GM23338 (cell line): ENCODE results near the gene EPC1. TPM values are rescaled to one million over a fixed set of nuclear protein-coding genes. Genes with fewer than 3 reads are reported as not detected.
A peak's percentile ranks its signal among the peaks of the same experiment; 100 is the strongest.

Experiments used
- ATAC-seq: fragments of 200-7000 bp; cut with Tn5 transposase; 3 replicates; pipeline ENCODE4 v1.9.1; 2020
- DNase-seq: peaks from one replicate; pipeline ENCODE4 v3.0.0-alpha.2; 2015; ENCODE audit warnings: low spot score
- H2AFZ ChIP-seq: fragments of 200-600 bp; sonication (generic); 2 replicates; pipeline ENCODE4 v1.8.0; 2016; ENCODE audit warnings: antibody characterized with exemption, mild to moderate bottlenecking, moderate library complexity
- H3F3A ChIP-seq: fragments of 200-600 bp; sonication (generic); replicated peaks from 2 replicates; pipeline ENCODE4 v1.8.0; 2017; ENCODE audit warnings: antibody characterized with exemption, mixed run types, low read depth
- H3K27ac ChIP-seq: fragments of 200-600 bp; sonication (generic); 2 replicates; pipeline ENCODE4 v1.6.1; 2016; ENCODE audit warnings: low read depth
- H3K27me3 ChIP-seq: fragments of 200-600 bp; sonication (generic); 2 replicates; pipeline ENCODE4 v1.8.0; 2016; ENCODE audit warnings: mild to moderate bottlenecking, mixed run types, moderate library complexity; ENCODE audit not compliant: insufficient read depth
- H3K36me3 ChIP-seq: fragments of 200-600 bp; sonication (generic); 2 replicates; pipeline ENCODE4 v1.8.0; 2016; ENCODE audit warnings: mild to moderate bottlenecking; ENCODE audit not compliant: insufficient read depth
- H3K4me1 ChIP-seq: fragments of 200-600 bp; sonication (generic); 2 replicates; pipeline ENCODE4 v1.8.0; 2016; ENCODE audit warnings: mild to moderate bottlenecking, moderate library complexity; ENCODE audit not compliant: insufficient read depth
- H3K4me2 ChIP-seq: fragments of 200-600 bp; sonication (generic); 2 replicates; pipeline ENCODE4 v1.7.1; 2017; ENCODE audit warnings: mixed run types
- H3K4me3 ChIP-seq: fragments of 200-600 bp; sonication (generic); 2 replicates; pipeline ENCODE4 v1.6.1; 2016; ENCODE audit warnings: mixed run types
- H3K79me2 ChIP-seq: fragments of 200-600 bp; sonication (generic); replicated peaks from 2 replicates; pipeline ENCODE4 v1.8.0; 2017; ENCODE audit warnings: mild to moderate bottlenecking; ENCODE audit not compliant: insufficient read depth
- H3K9me2 ChIP-seq: fragments of 200-600 bp; sonication (generic); 2 replicates; pipeline ENCODE4 v1.8.0; 2017; ENCODE audit not compliant: insufficient read depth
- H4K20me1 ChIP-seq: fragments of 200-600 bp; sonication (generic); replicated peaks from 2 replicates; pipeline ENCODE4 v1.8.0; 2017; ENCODE audit warnings: mild to moderate bottlenecking; ENCODE audit not compliant: insufficient read depth
- H3K27ac Mint-ChIP-seq: 2 replicates; pipeline ENCODE4 v1.8.0; 2020; ENCODE audit warnings: inconsistent platforms, mild to moderate bottlenecking, moderate library complexity, mixed read lengths
- H3K27me3 Mint-ChIP-seq: 3 replicates; pipeline ENCODE4 v1.8.0; 2022; ENCODE audit warnings: low read depth, mild to moderate bottlenecking, moderate library complexity, mixed read lengths, inconsistent platforms; ENCODE audit not compliant: insufficient read depth, poor library complexity
- H3K36me3 Mint-ChIP-seq: 3 replicates; pipeline ENCODE4 v1.8.0; 2021; ENCODE audit warnings: low read depth, mild to moderate bottlenecking, inconsistent platforms, moderate library complexity, mixed read lengths
- H3K4me1 Mint-ChIP-seq: 3 replicates; pipeline ENCODE4 v1.8.0; 2020; ENCODE audit warnings: mild to moderate bottlenecking, inconsistent platforms, mixed read lengths
- H3K4me3 Mint-ChIP-seq: 3 replicates; pipeline ENCODE4 v1.8.0; 2021; ENCODE audit warnings: moderate library complexity, mild to moderate bottlenecking, inconsistent platforms, mixed read lengths
- H3K9me3 Mint-ChIP-seq: 3 replicates; pipeline ENCODE4 v1.8.0; 2020; ENCODE audit warnings: moderate library complexity, mild to moderate bottlenecking, inconsistent platforms, mixed read lengths
- CREB1 ChIP-seq: fragments of 250-450 bp; sonication (Bioruptor Pico); IDR thresholded peaks from 2 replicates; pipeline ENCODE4 v1.5.0; 2020; ENCODE audit warnings: low read depth, mild to moderate bottlenecking, moderate library complexity
- CTCF ChIP-seq, 2 experiments: fragments of 200-600 bp in 1 of 2; sonication (generic) in 1 of 2; conservative IDR thresholded peaks; 2 replicates each; pipeline versions ENCODE4 v1.5.1 to v1.6.1; 2016 to 2017; ENCODE audit warnings: antibody characterized with exemption in 2 of 2, low read depth in 2 of 2, mild to moderate bottlenecking in 2 of 2, moderate library complexity in 1 of 2
- EZH2 ChIP-seq: fragments of 200-600 bp; sonication (generic); IDR thresholded peaks from one replicate; pipeline ENCODE4 v1.8.0; 2017; ENCODE audit warnings: antibody characterized with exemption, mild to moderate bottlenecking, low read depth; ENCODE audit not compliant: unreplicated experiment
- EZH2phosphoT487 ChIP-seq: fragments of 200-600 bp; sonication (generic); IDR thresholded peaks from one replicate; pipeline ENCODE4 v1.8.1; 2018; ENCODE audit warnings: antibody characterized with exemption; ENCODE audit not compliant: unreplicated experiment
- JUNB ChIP-seq: IDR thresholded peaks from one replicate; pipeline ENCODE4 v1.6.1; 2016; ENCODE audit warnings: antibody characterized with exemption; ENCODE audit not compliant: unreplicated experiment
- NANOG ChIP-seq: IDR thresholded peaks from 2 replicates; pipeline ENCODE4 v1.6.1; 2016; ENCODE audit warnings: antibody characterized with exemption, borderline replicate concordance
- POLR2AphosphoS5 ChIP-seq: IDR thresholded peaks from 2 replicates; pipeline ENCODE4 v1.6.1; 2016; ENCODE audit warnings: antibody characterized with exemption, low read depth
- STAT1 ChIP-seq: IDR thresholded peaks from one replicate; pipeline ENCODE4 v1.6.1; 2016; ENCODE audit warnings: antibody characterized with exemption; ENCODE audit not compliant: unreplicated experiment
- ZNF331 ChIP-seq: fragments of 250-450 bp; sonication (Bioruptor Pico); IDR thresholded peaks from 2 replicates; pipeline ENCODE4 v1.5.0; 2020; ENCODE audit warnings: low read depth, mild to moderate bottlenecking, moderate library complexity
- polyA plus RNA-seq: library from polyadenylated mRNA; unstranded; fragments of >200 nt; fragmentation: Nextera tagmentation; extraction: Ambion mirVana; gene quantifications from 2 replicates; pipeline ENCODE4 v1.2.1, GENCODE V29; 2016
- total RNA-seq: library from RNA; depleted of rRNA; stranded (reverse); fragments of >200 nt; shearing (Covaris generic); gene quantifications from 2 replicates; pipeline ENCODE4 v1.2.3, GENCODE V29; 2014
- TF ChIP-seq, protein P1 (sequence below): IDR thresholded peaks from one replicate; pipeline ENCODE4 v1.6.1; 2018; ENCODE audit warnings: antibody characterized with exemption; ENCODE audit not compliant: unreplicated experiment

EPC1 gene
- total and polyA plus RNA-seq, 2 experiments from 2014 or later = 24.1 to 25.9 TPM

DNA sequence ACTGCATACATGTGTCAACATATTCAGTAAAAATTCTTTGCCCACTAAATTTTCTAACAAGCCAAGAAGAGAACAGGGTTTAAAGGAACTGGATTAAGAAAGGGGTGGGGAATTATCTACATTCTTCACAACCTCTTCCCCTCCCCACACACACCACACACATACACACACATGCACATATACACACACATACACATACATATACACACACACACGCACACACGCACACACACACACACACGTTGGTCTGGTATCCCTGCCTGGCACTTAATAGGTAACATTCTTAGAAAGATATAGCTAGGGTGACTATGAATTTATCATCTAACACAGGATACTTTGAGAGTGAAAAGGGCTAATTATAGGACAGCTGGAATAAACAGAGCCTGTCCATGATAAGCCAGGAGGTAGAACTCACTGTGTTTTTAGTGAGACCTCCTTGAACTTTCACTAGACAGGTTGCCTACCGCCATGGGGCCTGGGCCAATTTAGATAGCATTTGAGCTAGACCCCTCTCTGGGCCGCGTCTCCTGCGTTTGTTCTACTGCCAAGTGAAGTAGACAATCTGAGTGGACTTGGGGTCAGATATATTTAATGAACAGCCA lies 33.1 kb upstream of the EPC1 start:
- H3K27me3 Mint-ChIP-seq = no peaks in the 10 kb centered on the region
- H3K4me1 ChIP-seq = no peaks in the 10 kb centered on the region
- no peak for TF ChIP-seq EZH2phosphoT487
- H3F3A ChIP-seq = no peaks in the 10 kb centered on the region
- no peaks in the 10 kb centered on the region for H3K36me3 ChIP-seq
- no peak for DNase-seq
- peaks cover 4% of the 10 kb centered on the region; the same call in 2 of the 3 replicates for H3K4me1 Mint-ChIP-seq
- H3K36me3 Mint-ChIP-seq = no peaks in the 10 kb centered on the region
- H3K9me2 ChIP-seq = no peaks in the 10 kb centered on the region
- H3K4me3 ChIP-seq = peak overlapping the region; percentile 72; the same call in 1 of the 2 replicates
- peak overlapping the region; percentile 64; the same call in 1 of the 2 replicates for H3K27ac ChIP-seq
- no peak overlapping the region for H3K27ac Mint-ChIP-seq
- ATAC-seq = no peak
- peak overlapping the region; percentile 79 for H3K4me2 ChIP-seq
- no peaks in the 10 kb centered on the region for H4K20me1 ChIP-seq
- H3K9me3 Mint-ChIP-seq = no peaks in the 10 kb centered on the region
- peaks cover 33% of the 10 kb centered on the region for H3K79me2 ChIP-seq
- no peaks in the 10 kb centered on the region for H3K27me3 ChIP-seq
- no peak overlapping the region for H3K4me3 Mint-ChIP-seq
- H2AFZ ChIP-seq = no peak overlapping the region

DNA sequence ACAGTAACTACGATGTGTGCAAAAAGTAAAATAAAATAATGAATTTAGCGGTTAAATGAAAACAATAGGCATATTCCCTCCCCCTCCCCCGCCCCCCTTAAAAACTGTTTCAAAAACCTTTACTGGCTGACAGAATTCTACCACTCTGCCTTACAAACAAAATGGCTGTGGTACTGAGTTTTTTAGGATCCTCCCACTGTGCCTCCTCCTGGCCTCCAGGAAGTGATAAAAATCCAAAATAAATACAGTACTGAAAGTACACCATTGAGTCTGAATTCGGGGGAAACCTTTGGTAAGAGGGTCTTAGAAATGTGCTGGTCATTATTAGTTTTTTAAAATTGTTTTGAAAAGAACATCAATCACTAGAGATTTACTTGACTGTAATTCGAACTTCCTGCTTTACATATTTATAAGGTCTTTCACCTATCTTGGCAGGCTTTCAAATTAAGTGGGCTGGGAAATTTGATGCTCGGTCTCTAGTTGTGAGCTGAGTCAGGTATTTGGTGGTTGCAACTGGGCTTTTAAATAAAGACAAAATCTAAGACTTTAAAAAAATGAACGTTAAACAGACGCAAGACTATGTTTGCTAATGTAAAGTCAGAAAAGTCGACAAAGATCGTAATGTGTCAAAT lies 32.5 kb upstream of the EPC1 start:
- Histone ChIP-seq H3K79me2 (peaks cover 40% of the 10 kb centered on the region), H3K9me2 (no peaks in the 10 kb centered on the region), H4K20me1 (no peaks in the 10 kb centered on the region), H3F3A (no peaks in the 10 kb centered on the region), H3K27ac (peak overlapping the region; percentile 64), H3K4me2 (peak overlapping the region; percentile 79), H3K4me3 (peak overlapping the region; percentile 72), H3K36me3 (no peaks in the 10 kb centered on the region), H3K4me1 (no peaks in the 10 kb centered on the region), H2AFZ (no peak overlapping the region), H3K27me3 (no peaks in the 10 kb centered on the region)
- DNase-seq = peak; percentile 69
- no peaks in the 10 kb centered on the region for H3K27me3 Mint-ChIP-seq
- H3K27ac Mint-ChIP-seq = no peak overlapping the region
- peak; percentile 85 for ATAC-seq
- H3K4me1 Mint-ChIP-seq = peaks cover 4% of the 10 kb centered on the region; the same call in 2 of the 3 replicates
- no peaks in the 10 kb centered on the region for H3K9me3 Mint-ChIP-seq
- no peak overlapping the region for H3K4me3 Mint-ChIP-seq
- no peaks in the 10 kb centered on the region for H3K36me3 Mint-ChIP-seq
- TF ChIP-seq, protein P1, sequence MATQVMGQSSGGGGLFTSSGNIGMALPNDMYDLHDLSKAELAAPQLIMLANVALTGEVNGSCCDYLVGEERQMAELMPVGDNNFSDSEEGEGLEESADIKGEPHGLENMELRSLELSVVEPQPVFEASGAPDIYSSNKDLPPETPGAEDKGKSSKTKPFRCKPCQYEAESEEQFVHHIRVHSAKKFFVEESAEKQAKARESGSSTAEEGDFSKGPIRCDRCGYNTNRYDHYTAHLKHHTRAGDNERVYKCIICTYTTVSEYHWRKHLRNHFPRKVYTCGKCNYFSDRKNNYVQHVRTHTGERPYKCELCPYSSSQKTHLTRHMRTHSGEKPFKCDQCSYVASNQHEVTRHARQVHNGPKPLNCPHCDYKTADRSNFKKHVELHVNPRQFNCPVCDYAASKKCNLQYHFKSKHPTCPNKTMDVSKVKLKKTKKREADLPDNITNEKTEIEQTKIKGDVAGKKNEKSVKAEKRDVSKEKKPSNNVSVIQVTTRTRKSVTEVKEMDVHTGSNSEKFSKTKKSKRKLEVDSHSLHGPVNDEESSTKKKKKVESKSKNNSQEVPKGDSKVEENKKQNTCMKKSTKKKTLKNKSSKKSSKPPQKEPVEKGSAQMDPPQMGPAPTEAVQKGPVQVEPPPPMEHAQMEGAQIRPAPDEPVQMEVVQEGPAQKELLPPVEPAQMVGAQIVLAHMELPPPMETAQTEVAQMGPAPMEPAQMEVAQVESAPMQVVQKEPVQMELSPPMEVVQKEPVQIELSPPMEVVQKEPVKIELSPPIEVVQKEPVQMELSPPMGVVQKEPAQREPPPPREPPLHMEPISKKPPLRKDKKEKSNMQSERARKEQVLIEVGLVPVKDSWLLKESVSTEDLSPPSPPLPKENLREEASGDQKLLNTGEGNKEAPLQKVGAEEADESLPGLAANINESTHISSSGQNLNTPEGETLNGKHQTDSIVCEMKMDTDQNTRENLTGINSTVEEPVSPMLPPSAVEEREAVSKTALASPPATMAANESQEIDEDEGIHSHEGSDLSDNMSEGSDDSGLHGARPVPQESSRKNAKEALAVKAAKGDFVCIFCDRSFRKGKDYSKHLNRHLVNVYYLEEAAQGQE = no peak
- no peak for TF ChIP-seq CTCF (conservative IDR thresholded peaks at IDR 0.05; ENCODE audit: low read depth in 2 of 2)
- no peak for TF ChIP-seq POLR2AphosphoS5
- no peak for TF ChIP-seq NANOG
- no peak for TF ChIP-seq ZNF331 (CRISPR knock-in tag)
- no peak for TF ChIP-seq CREB1 (CRISPR knock-in tag)
- TF ChIP-seq EZH2 = no peak
- TF ChIP-seq JUNB = no peak
- TF ChIP-seq STAT1 = no peak
